A549 (cell line): ENCODE measurements around the gene CAPN2. TPM values are rescaled to one million over a fixed set of nuclear protein-coding genes. Genes with fewer than 3 reads are reported as not detected.

Experiments used
- ATAC-seq, 2 experiments: fragments of 200-7000 bp in 1 of 2; fragments of >200 bp in 1 of 2; cut with Nextera tagmentation in 1 of 2; cut with Tn5 transposase in 1 of 2; 3 replicates each; pipeline versions ENCODE4 v1.8.0 to v1.9.1; 2018 to 2020; ENCODE audit warnings: mild to moderate bottlenecking in 1 of 2, moderate library complexity in 1 of 2
- CTCF ChIA-PET: fragments of 300-600 bp; sonication (Branson Sonifier 250); formaldehyde crosslinking; extraction: SDS; loops from one replicate; lab custom pipeline; 2021; ENCODE audit warnings: antibody characterized with exemption, inconsistent platforms; lab: Yijun Ruan, JAX
- POLR2A ChIA-PET: fragments of 350-600 bp; formaldehyde crosslinking; extraction: SDS; loops from one replicate; lab custom pipeline; 2021; ENCODE audit warnings: antibody characterized with exemption, inconsistent platforms; lab: Yijun Ruan, JAX
- DNase-seq, 2 experiments: peaks; one replicate each; pipeline versions ENCODE4 v3.0.0 to v3.0.0-alpha.2; 2011 to 2016; ENCODE audit warnings: low read depth in 1 of 2, low spot score in 1 of 2
- FAIRE-seq: peaks from 2 replicates; lab custom pipeline; 2011; peaks lifted over from hg19 to GRCh38; lab: Jason Lieb, UNC
- H3K27ac ChIP-seq, 2 experiments: fragments of >200 bp; sonication (Bioruptor Twin); formaldehyde crosslinking; 3 replicates each; pipeline ENCODE4 v1.5.1; 2016 to 2017
- H3K4me1 ChIP-seq: fragments of >200 bp; sonication (Bioruptor Twin); formaldehyde crosslinking; 3 replicates; pipeline ENCODE4 v1.6.1; 2016
- H3K4me2 ChIP-seq: fragments of >200 bp; sonication (Bioruptor Twin); formaldehyde crosslinking; 3 replicates; pipeline ENCODE4 v1.6.1; 2016
- H3K4me3 ChIP-seq: fragments of >200 bp; sonication (Bioruptor Twin); formaldehyde crosslinking; 3 replicates; pipeline ENCODE4 v1.5.1; 2016
- H3K9me3 ChIP-seq: fragments of >200 bp; sonication (Bioruptor Twin); formaldehyde crosslinking; 3 replicates; pipeline ENCODE4 v1.6.1; 2016
- CHD2 ChIP-seq: fragments of 150-350 bp; IDR thresholded peaks from 2 replicates; pipeline ENCODE4 v1.6.1; 2014; ENCODE audit warnings: low read length; ENCODE audit not compliant: partially characterized antibody
- EHF ChIP-seq: fragments of 250-450 bp; sonication (Bioruptor Pico); IDR thresholded peaks from 2 replicates; pipeline ENCODE4 v1.5.0; 2020; ENCODE audit warnings: mild to moderate bottlenecking
- EHMT2 ChIP-seq: fragments of 200-600 bp; sonication (generic); IDR thresholded peaks from 2 replicates; pipeline ENCODE4 v1.6.1; 2016; ENCODE audit warnings: antibody characterized with exemption, low read depth, mild to moderate bottlenecking, moderate library complexity
- ELK1 ChIP-seq: fragments of 150-350 bp; IDR thresholded peaks from 2 replicates; pipeline ENCODE4 v1.6.1; 2014; ENCODE audit warnings: low read depth, mild to moderate bottlenecking, low read length
- EP300 ChIP-seq, 2 experiments: fragments of >200 bp; sonication (Bioruptor Twin); formaldehyde crosslinking; IDR thresholded peaks; 2 replicates in 1 of 2; 3 replicates in 1 of 2; pipeline ENCODE4 v1.6.1; 2016 to 2017
- ESRRA ChIP-seq: fragments of 150-350 bp; IDR thresholded peaks from 2 replicates; pipeline ENCODE4 v1.6.1; 2014; ENCODE audit warnings: mild to moderate bottlenecking, low read length, borderline replicate concordance
- FOSB ChIP-seq: fragments of 250-450 bp; sonication (Bioruptor Pico); IDR thresholded peaks from 2 replicates; pipeline ENCODE4 v1.5.0; 2020; ENCODE audit warnings: mild to moderate bottlenecking, moderate library complexity
- FOSL2 ChIP-seq, 2 experiments: fragments of 450-650 bp in 1 of 2; fragments of >200 bp in 1 of 2; sonication (Bioruptor Twin) in 1 of 2; formaldehyde crosslinking; IDR thresholded peaks; 2 replicates each; pipeline versions ENCODE4 v1.5.0 to v1.6.1; 2016 to 2020; ENCODE audit warnings: mild to moderate bottlenecking in 1 of 2, moderate library complexity in 1 of 2
- FOXS1 ChIP-seq: fragments of 250-450 bp; sonication (Bioruptor Pico); IDR thresholded peaks from 2 replicates; pipeline ENCODE4 v1.5.0; 2020; ENCODE audit warnings: mild to moderate bottlenecking, moderate library complexity
- HDAC2 ChIP-seq: fragments of 200-600 bp; sonication (generic); IDR thresholded peaks from 2 replicates; pipeline ENCODE4 v1.6.1; 2016
- JUN ChIP-seq, 2 experiments: fragments of >200 bp; sonication (Bioruptor Twin); formaldehyde crosslinking; IDR thresholded peaks; 2 replicates in 1 of 2; 3 replicates in 1 of 2; pipeline ENCODE4 v1.6.1; 2016 to 2017
- MAFK ChIP-seq: fragments of 450-650 bp; IDR thresholded peaks from 2 replicates; pipeline ENCODE4 v1.6.1; 2014; ENCODE audit not compliant: partially characterized antibody
- RARB ChIP-seq: fragments of 250-450 bp; sonication (Bioruptor Pico); IDR thresholded peaks from 2 replicates; pipeline ENCODE4 v1.8.0; 2021; ENCODE audit warnings: mild to moderate bottlenecking, moderate library complexity
- ZFP36 ChIP-seq: fragments of 450-650 bp; IDR thresholded peaks from 2 replicates; pipeline ENCODE4 v1.6.1; 2014; ENCODE audit warnings: borderline replicate concordance; ENCODE audit not compliant: partially characterized antibody
- ZNF302 ChIP-seq: fragments of 250-450 bp; sonication (Bioruptor Pico); IDR thresholded peaks from 2 replicates; pipeline ENCODE4 v1.9.0; 2021; ENCODE audit warnings: inconsistent platforms, mild to moderate bottlenecking, moderate library complexity
- WGBS: methylation state at CpG from one replicate; pipeline ENCODE4 v1.1.6; 2017; ENCODE audit errors: missing lambda C conversion rate; 5-methylcytosine and 5-hydroxymethylcytosine counted together
- polyA plus RNA-seq, 4 experiments: library from polyadenylated mRNA; depleted of rRNA in 3 of 4; stranded (reverse); fragments of >200 nt; fragmentation: RNase III in 1 of 4; extraction: RNeasy Plus Mini Kit Qiagen cat#74134 plus additional on column Dnase treatment in 1 of 4; gene quantifications; 2 replicates in 3 of 4; 3 replicates in 1 of 4; pipeline ENCODE4 v1.2.3, GENCODE V29; 2011 to 2017
- TF ChIP-seq, protein P1 (sequence below): fragments of 200-600 bp; sonication (generic); IDR thresholded peaks from 2 replicates; pipeline ENCODE4 v1.6.1; 2016; ENCODE audit warnings: antibody characterized with exemption, mild to moderate bottlenecking, moderate library complexity
- TF ChIP-seq, protein P2 (sequence below): IDR thresholded peaks from 2 replicates; pipeline ENCODE4 v1.6.1; 2012; ENCODE audit warnings: low read depth, borderline replicate concordance
- TF ChIP-seq, protein P3 (sequence below): IDR thresholded peaks from 2 replicates; pipeline ENCODE4 v1.6.1; 2012
- TF ChIP-seq, protein P4 (sequence below): IDR thresholded peaks from 2 replicates; pipeline ENCODE4 v1.6.1; 2012

CAPN2 gene
- polyA plus RNA-seq, 2 of the 4 experiments (the other 2 are of a cell fraction), result 199 to 300 TPM

DNA sequence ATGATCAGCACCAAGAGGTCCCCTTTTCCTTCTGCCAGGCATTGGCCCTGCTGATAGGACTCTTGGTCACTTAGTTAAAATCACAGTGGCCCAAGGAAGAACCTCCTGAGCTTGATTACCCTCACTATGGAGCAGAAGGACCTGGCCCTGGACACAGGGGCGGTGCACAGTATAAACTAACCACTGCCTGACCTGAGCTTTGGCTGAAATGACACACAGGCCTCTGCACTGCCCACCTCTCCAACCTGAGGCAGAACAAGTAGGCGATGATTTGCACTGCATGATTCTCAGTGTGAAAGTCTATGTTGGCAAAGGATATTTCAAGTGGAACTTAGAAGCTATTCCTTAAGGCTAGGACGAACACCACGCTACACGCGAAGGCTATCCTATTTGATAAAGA is 48.5 kb downstream of the CAPN2 start (continued):
- no peak for TF ChIP-seq FOSL2 (IDR thresholded peaks at IDR 0.05)
- TF ChIP-seq FOSL2 (CRISPR knock-in tag; IDR thresholded peaks at IDR 0.05), result no peak
- no peak for TF ChIP-seq EHF (CRISPR knock-in tag)
- TF ChIP-seq, all 56 proteins: peak for 0

DNA sequence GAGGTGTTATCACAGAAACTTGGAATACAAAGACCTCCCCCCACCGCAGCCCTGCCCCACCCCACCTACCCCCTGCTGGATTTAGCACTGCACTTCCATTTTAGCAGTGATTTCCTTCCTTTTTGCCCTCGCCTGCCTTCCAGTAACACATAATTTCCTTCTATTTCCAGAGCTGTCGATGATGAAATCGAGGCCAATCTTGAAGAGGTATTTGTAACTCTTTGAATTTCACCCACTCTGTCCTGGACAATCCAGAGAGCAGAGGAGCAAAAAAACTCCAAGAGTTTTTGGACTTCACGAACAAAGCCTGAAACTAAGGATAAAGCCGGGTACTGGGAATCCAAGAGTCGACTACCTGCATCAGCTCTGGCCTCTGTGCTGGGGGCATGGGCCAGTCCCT is 49.1 kb downstream of the CAPN2 start:
- ChIA-PET CTCF (interaction anchor here (0.6 to 9.7 kb wide), 6 partner anchors 10 to 133 kb away, joined by 3 to 99 read pairs (median 4); no protein-coding TSS in a partner anchor), POLR2A (no interaction called here)
- no peak for FAIRE-seq
- H3K4me3 ChIP-seq, result no peak overlapping the region
- ATAC-seq, result no peak
- no peak overlapping the region for H3K27ac ChIP-seq
- no peak overlapping the region for H3K4me2 ChIP-seq
- no peaks in the 10 kb centered on the region for H3K4me1 ChIP-seq
- no peaks in the 10 kb centered on the region for H3K9me3 ChIP-seq
- 94% methylated on average over 7 of the region's 7 CpGs for WGBS
- TF ChIP-seq, protein P1, sequence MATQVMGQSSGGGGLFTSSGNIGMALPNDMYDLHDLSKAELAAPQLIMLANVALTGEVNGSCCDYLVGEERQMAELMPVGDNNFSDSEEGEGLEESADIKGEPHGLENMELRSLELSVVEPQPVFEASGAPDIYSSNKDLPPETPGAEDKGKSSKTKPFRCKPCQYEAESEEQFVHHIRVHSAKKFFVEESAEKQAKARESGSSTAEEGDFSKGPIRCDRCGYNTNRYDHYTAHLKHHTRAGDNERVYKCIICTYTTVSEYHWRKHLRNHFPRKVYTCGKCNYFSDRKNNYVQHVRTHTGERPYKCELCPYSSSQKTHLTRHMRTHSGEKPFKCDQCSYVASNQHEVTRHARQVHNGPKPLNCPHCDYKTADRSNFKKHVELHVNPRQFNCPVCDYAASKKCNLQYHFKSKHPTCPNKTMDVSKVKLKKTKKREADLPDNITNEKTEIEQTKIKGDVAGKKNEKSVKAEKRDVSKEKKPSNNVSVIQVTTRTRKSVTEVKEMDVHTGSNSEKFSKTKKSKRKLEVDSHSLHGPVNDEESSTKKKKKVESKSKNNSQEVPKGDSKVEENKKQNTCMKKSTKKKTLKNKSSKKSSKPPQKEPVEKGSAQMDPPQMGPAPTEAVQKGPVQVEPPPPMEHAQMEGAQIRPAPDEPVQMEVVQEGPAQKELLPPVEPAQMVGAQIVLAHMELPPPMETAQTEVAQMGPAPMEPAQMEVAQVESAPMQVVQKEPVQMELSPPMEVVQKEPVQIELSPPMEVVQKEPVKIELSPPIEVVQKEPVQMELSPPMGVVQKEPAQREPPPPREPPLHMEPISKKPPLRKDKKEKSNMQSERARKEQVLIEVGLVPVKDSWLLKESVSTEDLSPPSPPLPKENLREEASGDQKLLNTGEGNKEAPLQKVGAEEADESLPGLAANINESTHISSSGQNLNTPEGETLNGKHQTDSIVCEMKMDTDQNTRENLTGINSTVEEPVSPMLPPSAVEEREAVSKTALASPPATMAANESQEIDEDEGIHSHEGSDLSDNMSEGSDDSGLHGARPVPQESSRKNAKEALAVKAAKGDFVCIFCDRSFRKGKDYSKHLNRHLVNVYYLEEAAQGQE, result no peak
- DNase-seq, result no peak

DNA sequence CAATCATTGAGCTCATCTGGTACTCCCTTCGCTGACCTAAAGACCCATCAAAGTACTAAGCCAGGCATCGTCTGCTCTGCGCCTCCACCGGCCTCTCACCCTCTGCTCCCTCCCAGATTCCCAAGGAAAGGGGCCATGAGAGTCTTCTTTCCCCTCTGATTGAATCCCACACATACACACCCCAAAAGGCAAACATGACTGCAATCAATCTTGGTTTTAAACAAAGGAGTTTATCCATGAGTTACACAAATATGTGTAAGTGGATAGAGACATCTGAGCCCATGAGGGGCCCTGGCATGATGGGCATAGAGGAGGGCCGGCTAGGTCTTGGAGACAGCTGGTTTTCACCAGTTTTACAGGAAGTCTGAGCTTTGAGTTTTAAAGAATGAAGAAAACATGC is 50.9 kb downstream of the CAPN2 start:
- CTCF ChIA-PET, result interaction anchor here (1.1 to 9.7 kb wide), 7 partner anchors 10 to 57 kb away, joined by 3 to 99 read pairs (median 4); partner anchors contain the start of gene CAPN2

DNA sequence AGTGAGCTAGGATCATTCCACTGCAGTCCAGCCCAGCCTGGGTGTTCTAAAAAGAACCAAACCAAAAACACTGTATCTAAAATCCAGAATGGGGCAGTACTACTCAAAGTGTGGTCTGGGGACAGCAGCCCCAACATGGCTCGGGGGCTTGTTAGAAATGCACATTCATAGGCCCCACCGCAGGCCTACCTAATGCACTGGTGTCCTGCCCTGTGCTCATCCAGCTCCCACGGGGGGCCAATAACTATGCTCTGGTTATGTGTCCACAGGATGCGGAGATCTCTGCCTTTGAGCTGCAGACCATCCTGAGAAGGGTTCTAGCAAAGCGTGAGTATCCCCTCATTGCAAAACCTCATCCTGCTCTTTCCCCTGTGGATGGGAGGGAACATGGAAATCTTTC is 51.5 kb downstream of the CAPN2 start:
- no peaks in the 10 kb centered on the region for H3K4me1 ChIP-seq
- H3K4me2 ChIP-seq, result no peak overlapping the region
- H3K4me3 ChIP-seq, result no peak overlapping the region
- ChIA-PET CTCF (interaction anchor here (1.1 to 9.7 kb wide), 4 partner anchors 15 to 58 kb away, joined by 3 to 99 read pairs (median 6); partner anchors contain the start of gene CAPN2), POLR2A (no interaction called here)
- no peak overlapping the region for H3K27ac ChIP-seq
- WGBS, result 90% methylated on average over 4 of the region's 5 CpGs
- FAIRE-seq, result no peak
- DNase-seq, result no peak
- ATAC-seq, result no peak
- no peaks in the 10 kb centered on the region for H3K9me3 ChIP-seq
- TF ChIP-seq, protein P2, sequence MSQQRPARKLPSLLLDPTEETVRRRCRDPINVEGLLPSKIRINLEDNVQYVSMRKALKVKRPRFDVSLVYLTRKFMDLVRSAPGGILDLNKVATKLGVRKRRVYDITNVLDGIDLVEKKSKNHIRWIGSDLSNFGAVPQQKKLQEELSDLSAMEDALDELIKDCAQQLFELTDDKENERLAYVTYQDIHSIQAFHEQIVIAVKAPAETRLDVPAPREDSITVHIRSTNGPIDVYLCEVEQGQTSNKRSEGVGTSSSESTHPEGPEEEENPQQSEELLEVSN, result no peak
- TF ChIP-seq RARB (CRISPR knock-in tag) (no peak), EP300 (IDR thresholded peaks at IDR 0.05) (no peak), CHD2 (no peak), EHMT2 (no peak), ZFP36 (no peak), JUN (IDR thresholded peaks at IDR 0.05) (no peak), FOSB (CRISPR knock-in tag) (no peak), HDAC2 (no peak), ELK1 (no peak), ZNF302 (CRISPR knock-in tag) (no peak), FOXS1 (CRISPR knock-in tag) (no peak)
- TF ChIP-seq, protein P3, sequence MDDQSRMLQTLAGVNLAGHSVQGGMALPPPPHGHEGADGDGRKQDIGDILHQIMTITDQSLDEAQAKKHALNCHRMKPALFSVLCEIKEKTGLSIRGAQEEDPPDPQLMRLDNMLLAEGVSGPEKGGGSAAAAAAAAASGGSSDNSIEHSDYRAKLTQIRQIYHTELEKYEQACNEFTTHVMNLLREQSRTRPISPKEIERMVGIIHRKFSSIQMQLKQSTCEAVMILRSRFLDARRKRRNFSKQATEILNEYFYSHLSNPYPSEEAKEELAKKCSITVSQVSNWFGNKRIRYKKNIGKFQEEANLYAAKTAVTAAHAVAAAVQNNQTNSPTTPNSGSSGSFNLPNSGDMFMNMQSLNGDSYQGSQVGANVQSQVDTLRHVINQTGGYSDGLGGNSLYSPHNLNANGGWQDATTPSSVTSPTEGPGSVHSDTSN, result no peak
- TF ChIP-seq, protein P4, sequence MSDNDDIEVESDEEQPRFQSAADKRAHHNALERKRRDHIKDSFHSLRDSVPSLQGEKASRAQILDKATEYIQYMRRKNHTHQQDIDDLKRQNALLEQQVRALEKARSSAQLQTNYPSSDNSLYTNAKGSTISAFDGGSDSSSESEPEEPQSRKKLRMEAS, result no peak

More for the DNA sequence above, 50.9 kb downstream of the CAPN2 start:
- H3K4me1 ChIP-seq, result no peaks in the 10 kb centered on the region
- no peak for DNase-seq
- H3K9me3 ChIP-seq, result no peaks in the 10 kb centered on the region
- no peak overlapping the region for H3K27ac ChIP-seq
- H3K4me3 ChIP-seq, result no peak overlapping the region
- TF ChIP-seq EHF (CRISPR knock-in tag) (no peak), MAFK (no peak), JUN (IDR thresholded peaks at IDR 0.05) (no peak), ESRRA (no peak)
- TF ChIP-seq, protein P1, result no peak
- TF ChIP-seq, all 56 proteins: peak for 0
- no peak for FAIRE-seq
- H3K4me2 ChIP-seq, result no peak overlapping the region
- no peak for ATAC-seq
- POLR2A ChIA-PET, result no interaction called here
- 91% methylated on average over 5 of the region's 5 CpGs for WGBS
